SK-N-SH (cell line): ENCODE data around the gene KCTD19.

Source experiments
- CTCF ChIP-seq: fragments of 200-600 bp; sonication (generic); IDR thresholded peaks from 2 replicates; pipeline ENCODE4 v1.6.1; 2017; ENCODE audit warnings: antibody characterized with exemption, mild to moderate bottlenecking, moderate library complexity
- ELF1 ChIP-seq: IDR thresholded peaks from 2 replicates; pipeline ENCODE4 v1.4.0; 2012
- EP300 ChIP-seq, 2 experiments: IDR thresholded peaks; 2 replicates each; pipeline versions ENCODE4 v1.4.0 to v1.6.1; 2012; ENCODE audit warnings: borderline replicate concordance in 1 of 2, low read depth in 1 of 2, low read length in 1 of 2
- FOSL2 ChIP-seq: IDR thresholded peaks from 2 replicates; pipeline ENCODE4 v1.4.0; 2012; ENCODE audit warnings: low read depth, mild to moderate bottlenecking, moderate library complexity, borderline replicate concordance
- GABPA ChIP-seq: IDR thresholded peaks from 2 replicates; pipeline ENCODE4 v1.4.0; 2012; ENCODE audit warnings: low read depth, mild to moderate bottlenecking
- POLR2AphosphoS5 ChIP-seq: IDR thresholded peaks from 2 replicates; pipeline ENCODE4 v1.6.1; 2012; ENCODE audit warnings: low read depth, low read length
- RAD21 ChIP-seq: IDR thresholded peaks from 2 replicates; pipeline ENCODE4 v1.6.1; 2012; ENCODE audit warnings: mild to moderate bottlenecking, low read length
- RXRA ChIP-seq: IDR thresholded peaks from 2 replicates; pipeline ENCODE4 v1.4.0; 2012; ENCODE audit warnings: low read depth, mild to moderate bottlenecking, borderline replicate concordance
- USF2 ChIP-seq: fragments of 150-350 bp; IDR thresholded peaks from 2 replicates; pipeline ENCODE4 v1.6.1; 2017; ENCODE audit warnings: antibody characterized with exemption, low read length, low read depth, borderline replicate concordance
- ZBTB33 ChIP-seq: IDR thresholded peaks from 2 replicates; pipeline ENCODE4 v1.4.0; 2012; ENCODE audit warnings: low read depth, borderline replicate concordance
- TF ChIP-seq, protein P1 (sequence below): IDR thresholded peaks from 2 replicates; pipeline ENCODE4; 2012

DNA sequence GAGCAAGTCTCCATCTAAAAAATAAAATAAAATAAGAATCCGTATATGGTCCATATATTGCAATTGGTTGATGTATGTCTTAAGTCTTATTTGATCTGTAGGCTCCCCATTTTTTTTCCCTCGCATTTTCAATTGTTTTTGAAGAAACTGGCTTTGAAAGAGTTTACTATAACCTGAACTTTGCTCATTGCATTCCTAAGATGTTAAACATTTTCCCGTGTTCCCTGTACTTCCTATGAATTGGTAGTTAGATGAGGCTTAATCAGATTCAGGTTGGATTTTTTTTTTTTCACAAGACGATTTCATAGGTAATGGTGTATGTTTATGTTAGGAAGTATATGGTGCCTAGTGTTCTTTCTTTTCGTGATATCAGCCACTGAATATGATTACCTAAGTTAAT is 3.4 kb upstream of the KCTD19 start:
- TF ChIP-seq CTCF: no peak
- TF ChIP-seq FOSL2: no peak
- TF ChIP-seq POLR2AphosphoS5: no peak
- no peak for TF ChIP-seq RAD21
- TF ChIP-seq ELF1: no peak
- TF ChIP-seq, protein P1, sequence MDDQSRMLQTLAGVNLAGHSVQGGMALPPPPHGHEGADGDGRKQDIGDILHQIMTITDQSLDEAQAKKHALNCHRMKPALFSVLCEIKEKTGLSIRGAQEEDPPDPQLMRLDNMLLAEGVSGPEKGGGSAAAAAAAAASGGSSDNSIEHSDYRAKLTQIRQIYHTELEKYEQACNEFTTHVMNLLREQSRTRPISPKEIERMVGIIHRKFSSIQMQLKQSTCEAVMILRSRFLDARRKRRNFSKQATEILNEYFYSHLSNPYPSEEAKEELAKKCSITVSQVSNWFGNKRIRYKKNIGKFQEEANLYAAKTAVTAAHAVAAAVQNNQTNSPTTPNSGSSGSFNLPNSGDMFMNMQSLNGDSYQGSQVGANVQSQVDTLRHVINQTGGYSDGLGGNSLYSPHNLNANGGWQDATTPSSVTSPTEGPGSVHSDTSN: no peak
- no peak for TF ChIP-seq RXRA
- TF ChIP-seq GABPA: no peak
- no peak for TF ChIP-seq USF2
- TF ChIP-seq ZBTB33: no peak
- TF ChIP-seq EP300 (IDR thresholded peaks at IDR 0.05; ENCODE audit: borderline replicate concordance in 1 of 2, low read depth in 1 of 2, low read length in 1 of 2): no peak
